Liver (tissue), 9 donors: ENCODE results near the gene RAB11FIP3. TPM values are rescaled to one million over a fixed set of nuclear protein-coding genes. Genes with fewer than 3 reads are reported as not detected.

Source experiments
- DNase-seq: peaks from one replicate; pipeline ENCODE4 v3.0.0-alpha.2; 2017; ENCODE audit warnings: low spot score
- H3K27ac ChIP-seq, 2 donors: one replicate each; pipeline ENCODE4 v1.7.0; 2013; ENCODE audit warnings: inconsistent platforms in 2 of 2, low read length in 2 of 2, control low read depth in 1 of 2, low read depth in 1 of 2, mild to moderate bottlenecking in 1 of 2
- H3K27me3 ChIP-seq, 4 donors: one replicate each; pipeline versions ENCODE4 v1.6.1 to v1.7.0; 2013; ENCODE audit warnings: low read length in 3 of 4, inconsistent platforms in 1 of 4, mild to moderate bottlenecking in 1 of 4, moderate library complexity in 1 of 4; ENCODE audit not compliant: control insufficient read depth in 4 of 4, insufficient read depth in 4 of 4
- H3K36me3 ChIP-seq, 4 donors: one replicate each; pipeline versions ENCODE4 v1.6.1 to v1.7.0; 2013; ENCODE audit warnings: low read length in 3 of 4, mild to moderate bottlenecking in 3 of 4, low read depth in 1 of 4, moderate library complexity in 1 of 4; ENCODE audit not compliant: control insufficient read depth in 4 of 4, insufficient read depth in 3 of 4
- H3K4me1 ChIP-seq, 4 donors: one replicate each; pipeline versions ENCODE4 v1.6.1 to v1.7.0; 2013; ENCODE audit warnings: low read length in 3 of 4, mild to moderate bottlenecking in 3 of 4, moderate library complexity in 1 of 4; ENCODE audit not compliant: control insufficient read depth in 4 of 4, insufficient read depth in 4 of 4
- H3K4me3 ChIP-seq, 3 donors: one replicate each; pipeline versions ENCODE4 v1.6.1 to v1.7.0; 2013; ENCODE audit warnings: low read length in 3 of 3, control low read depth in 1 of 3, low read depth in 1 of 3, mild to moderate bottlenecking in 1 of 3
- H3K9ac ChIP-seq, 2 donors: one replicate each; pipeline ENCODE4 v1.7.0; 2013; ENCODE audit warnings: low read length in 2 of 2, mild to moderate bottlenecking in 2 of 2, moderate library complexity in 2 of 2, control low read depth in 1 of 2, low read depth in 1 of 2
- H3K9me3 ChIP-seq, 4 donors: one replicate each; pipeline versions ENCODE4 v1.6.1 to v1.7.0; 2013; ENCODE audit warnings: low read length in 3 of 4; ENCODE audit not compliant: control insufficient read depth in 4 of 4
- ATF3 ChIP-seq: IDR thresholded peaks from 2 replicates; pipeline ENCODE4 v1.6.1; 2016; ENCODE audit warnings: antibody characterized with exemption
- CTCF ChIP-seq: fragments of 150-350 bp; IDR thresholded peaks from 2 replicates; pipeline ENCODE4 v1.5.1; 2017; ENCODE audit warnings: improper control_type of control experiment, low read depth, low read length; ENCODE audit not compliant: missing input control
- EGR1 ChIP-seq, 2 donors: IDR thresholded peaks; 2 replicates each; pipeline ENCODE4 v1.6.1; 2016 to 2018; ENCODE audit warnings: antibody characterized with exemption in 2 of 2, low read depth in 2 of 2
- FOXA1 ChIP-seq: IDR thresholded peaks from 2 replicates; pipeline ENCODE4 v1.6.1; 2016; ENCODE audit warnings: antibody characterized with exemption
- FOXA2 ChIP-seq: IDR thresholded peaks from 2 replicates; pipeline ENCODE4 v1.6.1; 2016; ENCODE audit warnings: antibody characterized with exemption
- GABPA ChIP-seq, 2 donors: IDR thresholded peaks in 1 of 2; conservative IDR thresholded peaks in 1 of 2; 2 replicates each; pipeline ENCODE4 v1.6.1; 2016; ENCODE audit warnings: antibody characterized with exemption in 2 of 2, mild to moderate bottlenecking in 1 of 2, moderate library complexity in 1 of 2
- HNF4A ChIP-seq, 2 donors: conservative IDR thresholded peaks; 2 replicates each; pipeline ENCODE4 v1.6.1; 2016; ENCODE audit warnings: antibody characterized with exemption in 2 of 2, mild to moderate bottlenecking in 2 of 2
- JUND ChIP-seq, 2 donors: IDR thresholded peaks; 2 replicates each; pipeline ENCODE4 v1.6.1; 2016; ENCODE audit warnings: antibody characterized with exemption in 2 of 2
- MAX ChIP-seq: IDR thresholded peaks from 2 replicates; pipeline ENCODE4 v1.6.1; 2016; ENCODE audit warnings: antibody characterized with exemption
- NR2F2 ChIP-seq: IDR thresholded peaks from 2 replicates; pipeline ENCODE4 v1.6.1; 2016; ENCODE audit warnings: antibody characterized with exemption
- REST ChIP-seq: IDR thresholded peaks from 2 replicates; pipeline ENCODE4 v1.6.1; 2016; ENCODE audit warnings: antibody characterized with exemption, mild to moderate bottlenecking
- RXRA ChIP-seq, 2 donors: IDR thresholded peaks; 2 replicates each; pipeline ENCODE4 v1.6.1; 2017 to 2018; ENCODE audit warnings: antibody characterized with exemption in 2 of 2, mild to moderate bottlenecking in 1 of 2
- SP1 ChIP-seq: IDR thresholded peaks from 2 replicates; pipeline ENCODE4 v1.6.1; 2018; ENCODE audit warnings: antibody characterized with exemption, mild to moderate bottlenecking
- TAF1 ChIP-seq: conservative IDR thresholded peaks from 2 replicates; pipeline ENCODE4 v1.6.1; 2016; ENCODE audit warnings: antibody characterized with exemption, mild to moderate bottlenecking
- YY1 ChIP-seq: IDR thresholded peaks from 2 replicates; pipeline ENCODE4 v1.6.1; 2016; ENCODE audit warnings: antibody characterized with exemption, mild to moderate bottlenecking
- ZBTB33 ChIP-seq: IDR thresholded peaks from 2 replicates; pipeline ENCODE4 v1.6.1; 2016; ENCODE audit warnings: antibody characterized with exemption
- WGBS: extraction: QIAGEN DNeasy Blood & Tissue Kit; methylation state at CpG from one replicate; pipeline ENCODE4 v1.1.7; 2013; 5-methylcytosine and 5-hydroxymethylcytosine counted together
- polyA plus RNA-seq, 2 donors: library from polyadenylated mRNA; stranded (reverse) in 1 of 2; unstranded in 1 of 2; fragments of 200-250 nt in 1 of 2; fragments of >200 nt in 1 of 2; fragmentation: Nextera tagmentation in 1 of 2; extraction: Ambion mirVana in 1 of 2; gene quantifications; one replicate each; pipeline versions ENCODE4 v1.2.1 to v1.2.3, GENCODE V29; 2013 to 2015
- total RNA-seq, 2 donors: library from RNA; depleted of rRNA; stranded (reverse); fragments of >200 nt; gene quantifications; one replicate each; pipeline ENCODE4 v1.2.3, GENCODE V29; 2014
- donor health status: healthy.
- donor health status: healthy.
- donor health status: healthy.
- donor health status: healthy.
- donor health status: healthy.

The RAB11FIP3 gene
- total and polyA plus RNA-seq, 4 donors, result 3.5 to 29.4 (median 15.7) TPM

GRCh38 chr16:450385-450784 lies 24.9 kb downstream of the RAB11FIP3 start:
- H3K4me3 ChIP-seq, result no peak overlapping the region
- DNase-seq, result no peak
- no peaks in the 10 kb centered on the region for H3K36me3 ChIP-seq
- H3K4me1 ChIP-seq, result peaks cover 0 to 3% (median 1%) of the 10 kb centered on the region in 4 donors
- 86% methylated on average over 8 of the region's 8 CpGs for WGBS
- H3K27ac ChIP-seq, result no peak overlapping the region
- H3K9me3 ChIP-seq, result no peaks in the 10 kb centered on the region
- no peaks in the 10 kb centered on the region for H3K27me3 ChIP-seq
- no peak overlapping the region for H3K9ac ChIP-seq
- TF ChIP-seq NR2F2, result no peak
- no peak for TF ChIP-seq JUND (IDR thresholded peaks at IDR 0.05)
- TF ChIP-seq RXRA (IDR thresholded peaks at IDR 0.05), result no peak
- no peak for TF ChIP-seq EGR1 (IDR thresholded peaks at IDR 0.05; ENCODE audit: low read depth in 2 of 2)
- TF ChIP-seq FOXA1, result no peak
- no peak for TF ChIP-seq ZBTB33
- no peak for TF ChIP-seq MAX
- TF ChIP-seq TAF1, result no peak
- no peak for TF ChIP-seq CTCF
- no peak for TF ChIP-seq ATF3
- TF ChIP-seq FOXA2, result no peak
- no peak for TF ChIP-seq HNF4A (conservative IDR thresholded peaks at IDR 0.05)
- TF ChIP-seq GABPA (IDR thresholded peaks at IDR 0.05 in 1 of 2, conservative IDR thresholded peaks at IDR 0.05 in 1 of 2), result no peak
- TF ChIP-seq YY1, result no peak
- TF ChIP-seq SP1, result no peak

- Histone ChIP-seq H3K4me1 (peaks cover 0 to 3% (median 1%) of the 10 kb centered on the region in 4 donors), H3K36me3 (no peaks in the 10 kb centered on the region), H3K9ac (no peak overlapping the region), H3K27ac (no peak overlapping the region), H3K4me3 (no peak overlapping the region), H3K9me3 (no peaks in the 10 kb centered on the region), H3K27me3 (no peaks in the 10 kb centered on the region)
- WGBS, result 79% methylated on average over 14 of the region's 14 CpGs
- no peak for DNase-seq
- no peak for TF ChIP-seq NR2F2
- TF ChIP-seq REST, result no peak
- no peak for TF ChIP-seq FOXA2
- TF ChIP-seq CTCF, result no peak
- TF ChIP-seq SP1, result no peak
- no peak for TF ChIP-seq RXRA (IDR thresholded peaks at IDR 0.05)
- no peak for TF ChIP-seq MAX
- TF ChIP-seq EGR1 (IDR thresholded peaks at IDR 0.05; ENCODE audit: low read depth in 2 of 2), result no peak
These were observed 25.5 kb downstream of the RAB11FIP3 start for GRCh38 chr16:450785-451512.
